GM19043 (cell line): Measurements from ENCODE around the gene HK3.

Experiments used
- ATAC-seq: cut with Tn5 transposase; IDR thresholded peaks from one replicate; pipeline ENCODE4 v1.9.1; 2021; ENCODE audit warnings: low read depth; ENCODE audit not compliant: unreplicated experiment

The HK3 gene

DNA sequence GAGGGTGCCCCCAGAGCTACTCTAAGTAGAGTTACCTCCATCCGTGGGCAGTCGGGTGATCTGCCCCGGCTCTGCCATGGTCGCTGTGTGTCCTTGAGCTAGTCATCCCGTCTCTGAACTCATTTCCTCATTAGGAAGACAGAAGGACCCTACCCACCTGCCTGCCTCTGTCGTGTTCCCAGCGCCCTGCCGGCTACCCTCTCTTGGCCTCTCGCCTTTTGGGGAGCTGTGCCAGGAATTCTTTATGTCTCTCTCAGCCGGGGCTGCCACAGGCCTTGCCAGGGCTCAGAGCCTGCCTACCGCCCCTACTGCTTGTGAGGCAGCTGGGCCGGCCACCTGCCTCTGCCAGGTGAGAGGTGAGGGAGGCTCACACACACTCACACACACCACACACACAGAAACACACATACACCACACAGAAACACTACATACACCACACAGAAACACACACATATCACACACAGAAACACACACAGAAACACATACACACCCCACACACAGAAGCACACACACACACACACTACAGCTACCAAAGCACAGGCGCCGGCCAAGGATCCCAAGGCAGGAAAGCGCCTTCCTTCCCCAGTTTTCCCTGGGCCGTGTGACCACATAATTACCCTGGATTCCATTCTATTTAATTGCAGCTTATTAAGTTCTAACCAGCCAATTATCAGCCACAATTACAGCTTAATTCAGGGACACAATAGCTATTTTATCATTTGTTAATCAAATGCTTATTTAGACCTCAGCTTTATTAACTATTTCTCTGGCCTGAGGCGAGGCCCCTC, 47.1 kb downstream of the HK3 start:
- ATAC-seq, result no peak

DNA sequence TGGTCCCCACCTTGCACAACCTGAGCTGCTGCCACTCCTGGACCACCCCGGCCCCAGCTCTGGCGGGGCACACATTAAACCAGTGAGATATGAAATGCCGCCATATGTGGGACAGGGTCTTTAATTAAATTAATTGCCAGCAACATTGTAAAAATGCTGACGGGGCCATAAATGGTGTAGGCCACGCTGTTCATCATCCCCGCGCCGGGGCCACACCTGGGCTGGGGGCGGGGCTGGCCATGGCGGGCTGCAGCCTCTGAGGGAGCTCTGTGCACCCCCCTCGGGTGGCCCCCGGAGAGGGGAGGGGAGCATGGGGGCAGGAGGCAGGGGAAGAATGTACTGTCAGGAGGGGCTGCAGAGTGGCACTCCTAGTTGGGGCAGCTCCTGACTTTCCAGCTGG, 47.8 kb downstream of the HK3 start:
- no peak for ATAC-seq

- ATAC-seq, result no peak
Observed at GRCh38 chr5:176850371-176851245, 48.5 kb downstream of the HK3 start.

- ATAC-seq, result no peak
Observed at GRCh38 chr5:176849611-176850227, 49.4 kb downstream of the HK3 start.

DNA sequence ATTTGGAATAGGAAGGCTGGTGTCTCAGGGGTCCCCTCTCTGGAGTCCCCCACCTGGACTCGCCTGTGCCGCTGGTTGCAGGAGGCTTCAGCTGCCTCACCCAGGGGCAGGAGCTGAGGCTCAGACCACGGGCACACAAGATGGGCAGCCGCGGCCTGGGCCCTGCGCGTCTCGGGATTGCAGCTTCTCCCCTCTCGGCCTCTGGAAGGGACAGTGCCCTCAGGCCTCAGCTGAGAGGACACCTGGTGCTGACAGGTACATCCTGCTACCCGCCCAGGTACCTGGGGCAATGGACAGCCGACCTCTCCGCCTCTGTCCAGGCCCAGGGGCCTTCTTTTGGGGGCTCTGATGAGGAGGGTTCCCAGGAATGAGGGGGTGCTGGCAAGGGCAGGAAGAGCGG, 50.5 kb downstream of the HK3 start:
- ATAC-seq, result no peak

DNA sequence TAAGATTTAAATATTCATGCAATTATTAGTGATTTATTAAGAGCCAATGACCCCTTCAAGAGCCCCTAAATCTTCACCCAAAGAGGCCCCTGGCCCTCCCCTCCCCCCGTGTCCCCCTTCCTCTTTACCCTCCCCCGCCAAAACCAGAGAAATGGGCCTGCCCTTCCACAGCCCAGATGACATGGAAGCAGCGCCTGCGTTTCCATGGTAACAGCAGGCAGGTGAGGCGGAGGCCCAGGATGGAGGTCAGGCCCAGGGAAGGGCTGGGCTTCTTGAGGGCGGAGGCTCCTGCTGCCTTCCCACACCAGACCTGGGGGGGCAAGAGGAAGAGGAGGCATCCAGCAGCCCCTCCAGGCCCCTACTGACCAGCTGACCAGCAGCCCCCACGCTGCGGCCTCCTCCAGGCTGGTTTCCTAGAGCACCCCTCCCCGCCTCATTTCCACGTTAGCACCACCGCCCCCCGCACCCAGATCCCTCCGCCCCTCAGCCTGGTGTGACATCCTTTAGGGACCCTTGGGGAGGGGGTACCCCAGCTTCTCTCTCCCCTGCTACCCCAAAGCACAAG, 51.3 kb downstream of the HK3 start:
- no peak for ATAC-seq

DNA sequence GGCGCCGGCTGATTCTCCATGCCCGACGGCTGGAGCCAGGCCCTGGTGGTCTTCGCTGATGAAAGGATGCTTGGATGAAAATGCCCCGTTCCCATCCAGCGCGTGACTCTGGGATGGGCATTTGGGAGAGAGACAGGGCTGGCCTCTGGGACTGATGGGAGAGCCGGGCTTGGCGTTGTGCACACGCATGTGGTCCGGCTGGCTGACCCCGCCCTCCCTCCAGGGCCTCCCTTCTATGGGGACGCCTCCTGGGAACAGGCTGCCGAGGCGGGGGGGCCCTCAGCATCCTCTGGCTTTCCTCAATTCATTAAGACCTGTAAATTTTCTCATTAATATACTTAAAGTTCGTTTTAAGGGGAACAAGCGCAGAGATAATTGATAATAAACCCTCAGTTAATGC, 52.0 kb downstream of the HK3 start:
- no peak for ATAC-seq

- ATAC-seq, result no peak
Observed at GRCh38 chr5:176846335-176847140, 52.6 kb downstream of the HK3 start.

DNA sequence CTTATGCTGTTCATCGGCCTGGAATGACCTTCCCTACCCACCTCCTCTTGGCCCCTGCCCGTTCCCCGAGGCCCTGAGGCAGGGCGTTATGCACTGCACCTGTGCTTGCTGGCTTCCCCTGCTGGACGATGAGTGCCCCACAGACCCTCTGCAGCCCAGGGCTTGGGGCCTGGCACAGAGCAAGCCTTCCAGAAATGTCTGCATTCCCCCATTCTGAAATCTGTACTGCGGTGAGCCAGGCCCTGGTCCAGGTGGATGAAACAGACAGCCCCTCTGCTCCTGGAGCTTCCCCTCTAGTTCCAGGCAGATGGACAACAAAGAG, 53.8 kb downstream of the HK3 start:
- no peak for ATAC-seq

DNA sequence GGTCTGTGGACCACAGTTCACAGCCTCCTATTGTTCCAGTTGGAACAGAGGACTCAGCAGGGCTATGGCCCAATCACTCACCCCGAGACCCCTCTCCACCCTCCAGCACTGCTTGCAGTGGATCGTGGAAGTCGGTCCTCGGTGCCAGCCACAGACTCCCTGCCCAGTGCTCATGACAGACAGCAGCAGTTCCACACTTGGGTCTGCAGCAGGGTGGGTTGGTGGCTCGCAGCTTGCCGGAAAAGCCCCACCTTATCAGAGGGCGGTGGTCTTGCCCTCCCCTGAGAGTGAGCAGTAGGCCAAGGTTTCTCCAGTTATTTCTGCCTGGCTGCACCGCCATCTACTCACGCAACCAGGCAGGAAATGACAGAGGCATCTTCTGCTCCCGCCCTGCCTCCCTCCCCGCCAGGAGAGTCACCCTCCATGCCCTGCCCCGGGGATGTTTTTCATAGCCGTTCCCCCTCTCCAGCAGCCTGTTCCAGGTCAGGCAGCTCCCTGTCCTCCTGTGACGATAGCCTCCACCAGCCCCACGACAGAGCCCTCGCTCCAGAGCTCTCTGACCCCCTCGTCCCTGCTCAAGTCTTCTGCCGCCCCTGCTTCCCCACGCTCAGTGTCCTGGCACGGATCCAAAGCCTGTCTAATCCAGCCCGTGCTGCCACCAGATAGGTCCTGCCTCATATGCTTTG, 54.3 kb downstream of the HK3 start:
- ATAC-seq, result no peak

DNA sequence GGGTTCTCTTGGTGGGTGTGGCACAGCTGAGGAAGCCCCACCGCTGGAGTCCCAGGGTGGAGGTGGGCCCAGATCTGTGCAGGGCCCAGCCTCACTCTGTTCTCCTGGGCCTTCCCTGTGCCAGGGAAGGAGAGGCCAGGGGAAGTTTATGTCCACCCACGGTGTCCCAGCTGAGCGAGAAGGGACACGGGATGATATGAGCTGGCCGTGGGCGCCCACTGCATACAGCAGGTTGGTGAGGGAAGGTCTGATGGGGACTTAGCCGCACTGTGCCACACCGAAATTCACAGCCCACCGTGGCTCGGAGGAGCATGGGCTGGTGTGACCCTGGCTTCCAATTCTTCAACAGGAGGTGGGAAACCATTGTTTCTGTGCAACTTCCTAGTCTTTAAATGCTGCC, 54.9 kb downstream of the HK3 start:
- ATAC-seq, result no peak

DNA sequence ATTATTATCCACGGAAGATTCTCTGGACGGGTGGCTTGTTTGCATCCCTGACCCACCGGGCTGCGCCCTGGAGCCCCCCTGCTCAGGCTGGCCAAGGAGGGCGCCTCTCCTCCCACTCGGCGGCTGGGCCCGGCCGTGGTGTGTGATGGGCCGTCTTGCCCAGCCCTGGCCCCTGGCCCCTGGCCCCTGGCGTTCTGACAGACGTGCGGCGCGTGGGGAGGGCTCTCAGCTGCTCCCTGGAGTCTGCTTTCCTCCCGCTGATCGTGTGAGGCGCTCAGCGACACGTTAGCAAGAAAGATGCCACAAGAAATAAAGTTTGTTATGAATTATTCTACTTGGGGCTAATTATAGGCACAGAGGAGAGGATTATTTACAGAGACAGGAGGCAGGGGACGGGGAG, 55.5 kb downstream of the HK3 start:
- ATAC-seq, result no peak

- ATAC-seq, result no peak
Observed at GRCh38 chr5:176837707-176838115, 61.4 kb downstream of the HK3 start.

DNA sequence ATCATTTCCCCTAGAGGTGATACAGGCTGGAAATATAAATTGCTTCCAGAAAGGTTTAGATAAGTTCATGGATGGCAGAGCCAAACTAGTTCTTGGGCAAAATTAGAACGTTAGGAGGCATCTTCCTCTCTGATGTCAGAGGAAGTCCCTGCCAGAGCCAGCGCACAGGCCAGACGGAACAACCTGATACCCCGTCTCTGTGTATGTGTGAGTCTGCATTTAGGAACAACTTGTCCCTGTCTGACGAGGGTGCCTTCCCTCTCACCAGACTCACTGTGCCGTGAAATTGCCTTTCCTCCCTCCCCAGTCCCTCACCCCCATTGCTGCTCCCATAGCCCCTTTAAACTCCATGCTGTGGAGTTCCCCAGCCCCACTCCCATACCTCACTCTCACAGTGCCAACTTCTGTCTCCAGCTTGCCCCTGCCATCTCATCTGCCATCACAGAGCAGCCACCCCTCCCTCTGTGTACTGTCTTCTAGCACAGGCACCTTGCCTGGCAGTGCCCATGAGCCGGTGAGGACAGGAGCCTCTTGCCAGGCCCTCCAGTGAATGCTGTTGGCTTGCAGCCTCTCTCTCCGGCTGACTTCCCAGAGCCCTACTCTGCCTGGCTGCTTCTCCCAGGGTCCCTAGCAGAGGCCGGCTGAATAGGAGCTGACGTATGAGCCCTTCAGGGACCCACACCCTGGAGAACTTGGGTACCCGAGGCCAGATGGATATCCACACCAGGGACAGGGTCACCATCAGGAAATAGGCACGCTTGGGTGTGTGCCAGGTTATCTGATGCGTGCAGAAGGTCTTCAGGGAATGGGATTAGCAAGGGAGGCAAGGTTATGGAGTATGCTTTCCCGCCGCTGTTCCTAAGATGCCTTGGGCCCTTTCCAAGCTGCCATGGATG, 62.1 kb downstream of the HK3 start:
- no peak for ATAC-seq

DNA sequence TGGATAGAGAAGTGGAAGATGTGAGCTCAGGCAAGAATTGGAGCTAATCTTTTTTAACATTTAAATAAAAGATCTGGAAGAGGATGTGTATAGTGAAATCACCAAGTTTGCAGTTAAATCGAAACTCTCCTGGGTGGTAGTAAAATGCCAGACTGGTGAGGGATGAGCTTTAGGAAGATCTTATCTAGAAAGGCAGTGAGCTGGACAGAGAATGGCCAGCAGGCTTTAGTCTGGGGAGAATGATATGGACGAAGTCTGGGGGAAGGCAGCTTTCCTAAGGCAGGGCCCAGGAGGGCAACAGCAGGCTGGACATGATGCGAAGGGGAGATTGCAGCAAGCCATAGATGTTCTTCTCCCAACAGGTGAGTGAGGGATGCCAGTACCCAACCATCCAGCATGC, 63.2 kb downstream of the HK3 start:
- no peak for ATAC-seq

- ATAC-seq, result no peak
Observed at GRCh38 chr5:176833286-176833685, 65.9 kb downstream of the HK3 start.

GRCh38 chr5:176832162-176832561, 67.0 kb downstream of the HK3 start:
- no peak for ATAC-seq

GRCh38 chr5:176831425-176831824, 67.7 kb downstream of the HK3 start:
- ATAC-seq, result no peak

DNA sequence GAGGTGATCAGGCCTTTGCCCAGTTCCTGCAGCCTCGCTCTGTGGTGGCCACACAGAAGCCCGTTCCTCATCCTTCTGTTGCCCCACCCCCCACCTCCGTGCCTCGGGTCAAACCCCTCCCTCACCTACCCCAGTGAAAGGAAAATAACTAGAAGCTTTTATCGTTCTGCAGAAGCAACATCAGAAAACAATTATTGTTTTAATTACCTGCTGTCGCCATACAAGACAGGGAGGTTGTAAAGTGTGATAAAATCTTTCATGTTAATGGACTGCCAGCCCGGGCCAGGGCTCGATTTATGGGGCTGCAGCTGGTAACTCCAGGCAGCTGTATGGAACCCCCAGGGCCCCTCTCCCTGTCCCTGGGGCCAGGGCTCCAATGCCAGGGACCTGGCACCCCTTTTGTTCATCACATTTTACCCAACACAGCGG, 68.1 kb downstream of the HK3 start:
- no peak for ATAC-seq
